Heart right ventricle (tissue), 16 donors: Measurements from ENCODE around the gene DFFB. TPM values are rescaled to one million over a fixed set of nuclear protein-coding genes. Genes with fewer than 3 reads are reported as not detected.

Experiments used
- ATAC-seq, 8 donors: fragments of 200-7000 bp; cut with Tn5 transposase; one replicate each; pipeline ENCODE4 v1.9.1; 2020; ENCODE audit warnings: mild to moderate bottlenecking in 8 of 8, moderate library complexity in 8 of 8, moderate number of reproducible peaks in 1 of 8
- DNase-seq, 2 donors: peaks; one replicate each; pipeline ENCODE4 v3.0.0-alpha.2; 2020
- H3K27ac ChIP-seq, 10 donors: fragments of 200-600 bp; sonication (generic) in 2 of 10; one replicate each; pipeline versions ENCODE4 v1.5.0 to v1.8.0; 2020 to 2022; ENCODE audit warnings: mild to moderate bottlenecking in 3 of 10
- H3K27me3 ChIP-seq, 7 donors: fragments of 200-600 bp; one replicate each; pipeline ENCODE4 v1.8.0; 2021 to 2022; ENCODE audit warnings: mild to moderate bottlenecking in 2 of 7
- H3K36me3 ChIP-seq, 9 donors: fragments of 200-600 bp; sonication (generic) in 1 of 9; one replicate each; pipeline versions ENCODE4 v1.5.0 to v1.8.0; 2020 to 2022; ENCODE audit warnings: mild to moderate bottlenecking in 2 of 9
- H3K4me1 ChIP-seq, 9 donors: fragments of 200-600 bp; sonication (generic) in 1 of 9; one replicate each; pipeline versions ENCODE4 v1.5.0 to v1.8.0; 2020 to 2022; ENCODE audit warnings: mild to moderate bottlenecking in 4 of 9
- H3K4me3 ChIP-seq, 10 donors: fragments of 200-600 bp; sonication (generic) in 2 of 10; one replicate each; pipeline versions ENCODE4 v1.5.0 to v1.8.0; 2020 to 2022; ENCODE audit warnings: mild to moderate bottlenecking in 7 of 10, moderate library complexity in 2 of 10
- H3K9me3 ChIP-seq, 11 donors: fragments of 200-600 bp in 10 of 11; sonication (generic) in 2 of 11; one replicate each; pipeline versions ENCODE4 v1.5.0 to v1.8.0; 2013 to 2022; ENCODE audit warnings: mild to moderate bottlenecking in 2 of 11, control low read depth in 1 of 11, moderate library complexity in 1 of 11
- WGBS, 2 donors: extraction: QIAGEN DNeasy Blood & Tissue Kit; methylation state at CpG; one replicate each; pipeline ENCODE4 v1.1.7; 2013; ENCODE audit warnings: inconsistent platforms in 1 of 2; 5-methylcytosine and 5-hydroxymethylcytosine counted together
- intact Hi-C, 10 donors: fragments of 100-400 bp; cut with DNase I; formaldehyde crosslinking; loops; one replicate each; pipeline versions ENCODE4 v1.11.1 to v1.14.2; 2022
- polyA plus RNA-seq, 2 donors: library from polyadenylated mRNA; stranded (reverse); fragments of 200-250 nt; gene quantifications; one replicate each; pipeline ENCODE4 v1.2.3, GENCODE V29; 2013
- total RNA-seq, 10 donors: library from RNA; stranded (reverse); fragmentation: NEBNext Ultra II Directional in 3 of 10; extraction: Animal tissue kit (Norgen Biotek cat#: 25700) in 3 of 10; gene quantifications; one replicate each; pipeline versions ENCODE4 v1.2.1 to v1.2.4, GENCODE V29; 2021 to 2023
- TF ChIP-seq, protein P1 (sequence below), 9 donors: fragments of 200-600 bp; sonication (generic) in 2 of 9; IDR thresholded peaks; one replicate each; pipeline versions ENCODE4 v1.5.0 to v1.8.0; 2021 to 2022; ENCODE audit warnings: antibody characterized with exemption in 9 of 9, mild to moderate bottlenecking in 5 of 9, moderate library complexity in 1 of 9
- donor health status: Arrhythmogenic right ventricular cardiomyopathy.
- donor health status: ischemic (EF 13 %, LVEDD 7.1; RV severe dilation, severe dysfunction).
- donor health status: healthy with polysubstance abuse.
- donor health status: DM: no; HTN: yes; CAD: no.
- donor health status: DM: no; HTN: no; CAD: no.
- donor health status: ischemic (EF 25% LVEDD 6.9; RV normal size, moderate dysfunction).
- donor health status: ischemic (EF 25% LVEDD 5.7; RV mildly dilated, moderate dysfunction).
- donor health status: healthy.
- donor health status: DM: yes; HTN: yes; CAD: no.
- donor health status: Ischemic cardiomyopathy.
- donor health status: ischemic (EF 35%, LVEDD 5.7; RV mildly dilated, moderate dysfunction).
- donor health status: nonischemic (EF 11% LVEDD 7.7; RV severe dilation, severe dysfunction).
- donor health status: DM: yes; HTN: yes; CAD: no.
- donor health status: PGD.
- donor health status: ischemic (EF 29% LVEDD 5.4; RV normal size, mild dysfunction).
- donor health status: nonischemic (EF 23%, LVEDD 6.1; RV moderate dilation, normal function).

DFFB gene
- total and polyA plus RNA-seq, 12 donors = 1.2 to 7.9 (median 2.3) TPM

DNA sequence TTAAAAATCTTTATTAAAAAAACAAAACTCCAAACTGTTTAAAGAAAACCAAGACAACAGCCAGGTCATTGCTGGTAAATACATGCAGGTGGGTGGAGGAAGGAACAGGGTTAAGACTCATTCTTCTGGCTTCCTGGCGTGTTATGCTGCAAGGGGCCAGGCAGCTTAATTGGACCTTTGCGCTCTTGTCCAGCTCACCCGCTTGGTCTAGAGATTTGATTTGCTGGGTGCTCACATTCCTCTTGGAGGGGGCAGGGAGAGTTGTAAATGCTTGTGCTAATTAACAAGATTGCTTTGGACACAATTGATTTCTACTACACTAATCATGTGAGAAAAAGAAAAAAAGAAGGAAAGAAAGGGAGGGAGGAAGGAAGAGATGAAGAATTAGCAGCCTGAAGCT is 10.7 kb upstream of the DFFB start:
- H3K4me1 ChIP-seq = no peaks in the 10 kb centered on the region
- intact Hi-C loops = no loop called here
- H3K36me3 ChIP-seq = peaks cover 4 to 97% (median 51%) of the 10 kb centered on the region in 9 donors
- no peak overlapping the region for H3K4me3 ChIP-seq
- ATAC-seq (no peak), DNase-seq (no peak)
- WGBS, 2 donors = 85 to 91% methylated on average over 3 of the region's 3 CpGs
- TF ChIP-seq, protein P1, sequence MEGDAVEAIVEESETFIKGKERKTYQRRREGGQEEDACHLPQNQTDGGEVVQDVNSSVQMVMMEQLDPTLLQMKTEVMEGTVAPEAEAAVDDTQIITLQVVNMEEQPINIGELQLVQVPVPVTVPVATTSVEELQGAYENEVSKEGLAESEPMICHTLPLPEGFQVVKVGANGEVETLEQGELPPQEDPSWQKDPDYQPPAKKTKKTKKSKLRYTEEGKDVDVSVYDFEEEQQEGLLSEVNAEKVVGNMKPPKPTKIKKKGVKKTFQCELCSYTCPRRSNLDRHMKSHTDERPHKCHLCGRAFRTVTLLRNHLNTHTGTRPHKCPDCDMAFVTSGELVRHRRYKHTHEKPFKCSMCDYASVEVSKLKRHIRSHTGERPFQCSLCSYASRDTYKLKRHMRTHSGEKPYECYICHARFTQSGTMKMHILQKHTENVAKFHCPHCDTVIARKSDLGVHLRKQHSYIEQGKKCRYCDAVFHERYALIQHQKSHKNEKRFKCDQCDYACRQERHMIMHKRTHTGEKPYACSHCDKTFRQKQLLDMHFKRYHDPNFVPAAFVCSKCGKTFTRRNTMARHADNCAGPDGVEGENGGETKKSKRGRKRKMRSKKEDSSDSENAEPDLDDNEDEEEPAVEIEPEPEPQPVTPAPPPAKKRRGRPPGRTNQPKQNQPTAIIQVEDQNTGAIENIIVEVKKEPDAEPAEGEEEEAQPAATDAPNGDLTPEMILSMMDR (IDR thresholded peaks at IDR 0.05) = no peak
- no peaks in the 10 kb centered on the region for H3K9me3 ChIP-seq
- no peak overlapping the region for H3K27ac ChIP-seq
- no peaks in the 10 kb centered on the region for H3K27me3 ChIP-seq

DNA sequence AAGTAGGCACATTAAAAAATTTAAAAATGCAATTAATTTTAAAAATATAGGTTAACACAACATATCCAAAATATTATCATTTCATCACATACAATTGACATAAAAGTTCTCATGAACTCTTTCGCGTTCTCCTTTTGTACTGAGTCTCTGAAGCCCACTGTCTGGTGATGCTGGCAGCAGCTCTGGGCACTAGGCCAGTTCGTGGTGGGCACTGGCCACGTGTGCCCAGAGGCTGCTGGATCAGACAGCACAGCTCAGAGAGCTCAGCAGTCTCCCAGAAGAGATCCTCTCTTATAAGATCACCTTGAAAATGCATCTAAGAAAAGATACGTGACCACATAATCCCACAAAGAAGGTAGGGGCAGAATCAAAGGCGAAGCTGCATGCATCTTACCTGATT is 10.2 kb upstream of the DFFB start:
- Histone ChIP-seq H3K4me1 (no peaks in the 10 kb centered on the region), H3K36me3 (peaks cover 4 to 97% (median 53%) of the 10 kb centered on the region in 9 donors), H3K27me3 (no peaks in the 10 kb centered on the region), H3K9me3 (no peaks in the 10 kb centered on the region), H3K4me3 (no peak overlapping the region), H3K27ac (no peak overlapping the region)
- no peak for ATAC-seq
- TF ChIP-seq, protein P1 (IDR thresholded peaks at IDR 0.05) = no peak
- 72 to 83% methylated on average over 6 of the region's 6 CpGs for WGBS, 2 donors
- no peak for DNase-seq
- intact Hi-C loops = no loop called here

DNA sequence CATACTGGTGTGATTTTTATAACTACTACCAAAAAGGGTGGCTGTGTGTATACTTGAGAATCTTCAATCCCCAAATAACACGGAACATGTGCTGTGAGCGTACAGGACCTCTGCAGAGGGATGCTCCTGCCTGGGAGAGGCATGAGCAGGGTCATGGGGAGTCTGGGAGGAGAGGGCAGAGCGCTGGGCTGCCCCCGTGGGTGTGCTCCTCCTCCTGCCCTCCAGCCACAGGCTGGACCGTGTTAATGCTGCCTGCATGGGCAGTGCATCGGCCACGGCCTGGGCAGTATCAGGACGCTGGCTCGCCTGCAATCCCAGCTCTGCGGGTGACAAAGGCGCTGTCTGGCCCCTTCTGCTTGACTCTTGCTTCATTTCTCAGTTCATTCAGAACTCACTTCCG is 6.4 kb upstream of the DFFB start:
- Histone ChIP-seq H3K36me3 (peaks cover 0 to 65% (median 35%) of the 10 kb centered on the region in 9 donors), H3K4me1 (peaks cover 3 to 12% (median 7%) of the 10 kb centered on the region in 9 donors), H3K4me3 (no peak overlapping the region), H3K27ac (no peak overlapping the region), H3K9me3 (no peaks in the 10 kb centered on the region), H3K27me3 (no peaks in the 10 kb centered on the region)
- 88% methylated on average over 12 of the region's 12 CpGs for WGBS, 2 donors
- TF ChIP-seq, protein P1 (IDR thresholded peaks at IDR 0.05) = no peak
- ATAC-seq (no peak), DNase-seq (no peak)
- intact Hi-C loops = no loop called here

DNA sequence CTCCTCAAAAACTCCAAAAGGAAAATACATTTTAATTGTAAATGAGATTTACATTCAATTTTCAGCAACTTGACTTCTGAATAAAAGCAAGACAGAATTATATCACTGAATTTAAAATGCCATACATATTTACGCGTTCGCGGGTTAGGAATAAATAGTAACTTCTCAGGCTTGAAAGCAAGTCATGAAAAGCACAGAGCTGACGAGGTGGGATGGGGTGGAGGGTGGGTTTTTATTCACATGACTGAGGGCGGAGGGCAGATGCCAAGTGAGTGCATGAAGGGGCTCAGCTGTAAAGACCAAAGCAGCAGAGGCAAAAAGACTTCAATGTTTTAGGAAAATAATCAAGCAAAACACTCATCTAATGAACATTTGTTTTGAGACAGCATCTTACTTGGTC is 6.0 kb upstream of the DFFB start:
- Histone ChIP-seq H3K4me1 (peaks cover 6 to 16% (median 11%) of the 10 kb centered on the region in 9 donors), H3K27me3 (no peaks in the 10 kb centered on the region), H3K36me3 (peaks cover 0 to 60% (median 35%) of the 10 kb centered on the region in 9 donors), H3K27ac (no peak overlapping the region), H3K4me3 (no peak overlapping the region), H3K9me3 (no peaks in the 10 kb centered on the region)
- DNase-seq = no peak
- 87 to 91% methylated on average over 6 of the region's 6 CpGs for WGBS, 2 donors
- ATAC-seq = no peak
- intact Hi-C loops = no loop called here
- TF ChIP-seq, protein P1 (IDR thresholded peaks at IDR 0.05) = no peak
